ENCODE measurements around the gene EPHA5. TPM values are rescaled to one million over a fixed set of nuclear protein-coding genes. Genes with fewer than 3 reads are reported as not detected.

EPHA5 gene
- total and polyA plus RNA-seq, 9 of the 15 experiments (the other 6 are each of a cell fraction or from before 2014, with no cell fraction given) = 0.04 TPM; not detected in 8

- no peak for TF ChIP-seq TAF9B (IDR thresholded peaks at IDR 0.05; ENCODE audit: partially characterized antibody)
- TF ChIP-seq, protein P1, sequence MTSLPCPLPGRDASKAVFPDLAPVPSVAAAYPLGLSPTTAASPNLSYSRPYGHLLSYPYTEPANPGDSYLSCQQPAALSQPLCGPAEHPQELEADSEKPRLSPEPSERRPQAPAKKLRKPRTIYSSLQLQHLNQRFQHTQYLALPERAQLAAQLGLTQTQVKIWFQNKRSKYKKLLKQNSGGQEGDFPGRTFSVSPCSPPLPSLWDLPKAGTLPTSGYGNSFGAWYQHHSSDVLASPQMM (CRISPR knock-in tag; IDR thresholded peaks at IDR 0.05) = no peak
- TF ChIP-seq ZFPM2 (CRISPR knock-in tag; IDR thresholded peaks at IDR 0.05) = no peak
- no peak for TF ChIP-seq KDM4B (IDR thresholded peaks at IDR 0.05; ENCODE audit: borderline replicate concordance in 2 of 2, low read depth in 1 of 2)
- TF ChIP-seq HSF4 (CRISPR knock-in tag; IDR thresholded peaks at IDR 0.05; ENCODE audit: borderline replicate concordance) = no peak
- TF ChIP-seq ELF4 (CRISPR knock-in tag; IDR thresholded peaks at IDR 0.05) = no peak
- no peak for TF ChIP-seq TBP (optimal IDR thresholded peaks at IDR 0.05; ENCODE audit: low read depth, low read length)
- no peak for TF ChIP-seq JUND (IDR thresholded peaks at IDR 0.05; ENCODE audit: borderline replicate concordance, low read depth, low read length)
- TF ChIP-seq JUND (tag; IDR thresholded peaks at IDR 0.05; ENCODE audit: borderline replicate concordance, low read depth, low read length) = no peak
- TF ChIP-seq FOXP1 (CRISPR knock-in tag; IDR thresholded peaks at IDR 0.05) = no peak
Observed at GRCh38 chr4:65391814-65392213, 278.5 kb downstream of the EPHA5 start (continued).

- H3K9me3 ChIP-seq (replicated peaks; ENCODE audit: control insufficient read depth, insufficient read depth, low read depth, low read length) = no peaks in the 10 kb centered on the region; the same call in 1 of the 2 replicates
- no peak overlapping the region for H3K4me2 ChIP-seq (ENCODE audit: insufficient read depth, low read length)
- in situ Hi-C loops (cut with MboI) (no loop called here), intact Hi-C loops (cut with micrococcal nuclease) (no loop called here)
- no peak overlapping the region for H3K4me3 ChIP-seq
- no peaks in the 10 kb centered on the region for H4K20me1 ChIP-seq (replicated peaks; ENCODE audit: control insufficient read depth, insufficient read depth, low read length)
- WGBS (ENCODE audit: insufficient coverage, low coverage, missing lambda C conversion rate) = 5% methylated on average over 1 of the region's 1 CpG
- TF ChIP-seq ZBTB12 (CRISPR knock-in tag; IDR thresholded peaks at IDR 0.05) (no peak), ETS1 (conservative IDR thresholded peaks at IDR 0.05; ENCODE audit: control insufficient read depth, low read depth, low read length) (no peak), GATAD2B (IDR thresholded peaks at IDR 0.05; ENCODE audit: borderline replicate concordance) (no peak), E2F4 (CRISPR knock-in tag; IDR thresholded peaks at IDR 0.05; ENCODE audit: low read depth) (no peak)
- no peak overlapping the region for H3K9ac ChIP-seq (ENCODE audit: insufficient read depth in 1 of 2, low read depth in 2 of 2, low read length in 2 of 2)
- BruUV-seq (replicated peaks) = no TSS peak
- ATAC-seq = no peak
- no peak overlapping the region for H2AFZ ChIP-seq (ENCODE audit: low read depth, low read length)
- ChIA-PET POLR2A (no interaction called here), CTCF (ENCODE audit: low intra/inter-chr PET ratio) (no interaction called here)
- FAIRE-seq = no peak
- DNase-seq (ENCODE audit: extremely low read depth in 1 of 4, low spot score in 3 of 4) = no peak
- no peaks in the 10 kb centered on the region for H3K79me2 ChIP-seq (ENCODE audit: control insufficient read depth, insufficient read depth, low read length)
- H3K9me1 ChIP-seq (ENCODE audit: control insufficient read depth, insufficient read depth, low read length) = no peaks in the 10 kb centered on the region
- no peaks in the 10 kb centered on the region for H3K36me3 ChIP-seq (ENCODE audit: control insufficient read depth, insufficient read depth, low read length)
- no peak overlapping the region for H3K27ac ChIP-seq (ENCODE audit: extremely low read depth, low read depth, low read length)
- H3K4me1 ChIP-seq (replicated peaks in 1 of 2; ENCODE audit: control insufficient read depth in 2 of 2, insufficient read depth in 2 of 2, low read length in 2 of 2) = no peaks in the 10 kb centered on the region
- no peaks in the 10 kb centered on the region for H3K27me3 ChIP-seq (ENCODE audit: control insufficient read depth in 2 of 2, insufficient read depth in 2 of 2, low read length in 2 of 2)
Observed at GRCh38 chr4:65391382-65391781, 278.9 kb downstream of the EPHA5 start.

Measured in K562 (cell line).